ENCODE data around the gene GAREM2.

Gene GAREM2

DNA sequence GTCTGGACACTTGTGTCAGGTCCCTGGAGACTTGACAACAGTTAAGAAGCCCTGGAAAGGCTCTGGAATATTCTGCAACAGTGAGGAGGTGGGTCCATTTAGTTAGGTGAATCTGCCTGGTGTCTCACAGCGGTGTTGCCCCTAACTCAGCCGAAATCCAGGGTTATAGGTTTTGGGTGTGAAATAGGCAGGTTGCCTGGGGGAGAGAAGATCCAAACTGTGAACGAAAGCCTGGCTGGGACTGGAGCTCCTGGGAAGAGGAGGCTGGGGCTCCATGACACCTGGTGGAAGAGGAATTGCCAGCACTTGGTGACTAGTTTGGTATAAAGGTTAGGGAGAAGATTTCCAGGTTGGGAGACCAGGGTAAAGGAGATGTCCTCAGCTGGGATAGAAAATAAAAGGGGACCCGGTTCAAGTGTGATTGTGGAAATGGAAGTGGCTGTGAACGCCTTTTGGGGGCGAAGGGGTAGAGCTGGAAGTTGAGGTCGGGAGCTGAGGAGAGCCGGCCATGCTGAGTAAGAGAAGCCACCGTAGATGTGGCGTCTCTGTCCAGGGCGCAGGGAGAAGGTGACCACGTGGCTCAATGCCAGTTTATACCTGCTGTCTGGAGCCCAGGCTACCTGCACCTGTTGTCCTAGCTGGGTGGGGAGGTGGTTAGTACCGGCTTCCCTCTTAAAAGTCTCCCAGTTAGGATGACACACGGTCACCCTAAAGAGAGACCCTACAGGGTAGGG is 3.0 kb upstream of the GAREM2 start:
- no peak for DNase-seq (ENCODE audit: low spot score)

DNA sequence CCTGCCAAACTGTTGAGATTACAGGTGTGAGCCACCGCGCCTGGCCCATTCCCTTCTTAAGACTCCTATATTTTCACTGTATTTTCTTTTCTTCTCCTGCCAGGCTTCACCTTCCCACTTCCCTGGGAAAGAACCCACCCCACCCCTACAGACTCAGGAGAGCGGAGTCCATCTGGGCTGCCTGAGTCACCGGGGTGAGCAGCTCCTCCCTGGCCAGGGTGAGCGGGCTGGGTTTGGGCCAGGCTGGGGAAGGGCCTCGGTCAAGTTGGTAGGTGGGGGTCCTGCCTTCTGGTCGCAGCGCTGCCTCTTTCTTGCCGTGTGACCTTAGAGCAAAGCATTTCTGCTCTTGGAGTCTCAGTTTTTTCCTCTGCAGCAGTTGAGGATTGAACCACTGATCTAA is 2.1 kb upstream of the GAREM2 start:
- DNase-seq (ENCODE audit: low spot score) = no peak

DNA sequence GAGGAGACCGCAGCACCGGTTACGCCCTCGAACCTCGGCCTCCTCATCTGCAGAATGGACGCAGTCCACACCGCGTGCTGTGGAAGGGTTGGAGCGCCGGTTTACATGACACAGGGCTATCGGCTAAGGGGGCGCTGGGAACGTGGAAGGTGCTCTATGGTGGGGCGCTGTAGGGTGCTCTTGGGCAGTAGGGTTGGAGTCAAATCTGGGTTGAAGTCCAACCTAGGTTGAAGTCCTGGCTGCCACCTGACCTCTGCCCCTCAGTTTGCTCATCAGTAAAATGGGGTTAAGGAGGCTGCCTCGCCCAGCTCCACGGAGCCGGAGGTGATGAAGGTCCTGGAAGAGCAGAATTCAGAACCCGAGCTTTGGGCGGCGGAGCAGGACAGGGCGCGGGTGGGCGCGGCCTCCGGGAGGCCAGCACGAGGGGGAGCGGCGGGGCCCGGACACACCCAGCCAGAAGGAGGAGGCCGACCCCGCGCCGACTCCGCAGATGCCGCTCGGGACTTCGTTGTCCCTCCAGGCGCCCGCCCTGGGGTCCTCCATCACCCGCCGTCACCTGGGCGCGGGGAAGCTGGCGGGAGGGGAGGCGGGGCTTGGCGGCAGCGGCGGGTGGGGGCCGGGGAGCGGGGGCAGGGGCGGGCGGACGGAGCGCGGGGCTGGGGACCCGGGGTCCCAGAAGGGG is 558 bp upstream of the GAREM2 start:
- no peak for DNase-seq (ENCODE audit: low spot score)

DNA sequence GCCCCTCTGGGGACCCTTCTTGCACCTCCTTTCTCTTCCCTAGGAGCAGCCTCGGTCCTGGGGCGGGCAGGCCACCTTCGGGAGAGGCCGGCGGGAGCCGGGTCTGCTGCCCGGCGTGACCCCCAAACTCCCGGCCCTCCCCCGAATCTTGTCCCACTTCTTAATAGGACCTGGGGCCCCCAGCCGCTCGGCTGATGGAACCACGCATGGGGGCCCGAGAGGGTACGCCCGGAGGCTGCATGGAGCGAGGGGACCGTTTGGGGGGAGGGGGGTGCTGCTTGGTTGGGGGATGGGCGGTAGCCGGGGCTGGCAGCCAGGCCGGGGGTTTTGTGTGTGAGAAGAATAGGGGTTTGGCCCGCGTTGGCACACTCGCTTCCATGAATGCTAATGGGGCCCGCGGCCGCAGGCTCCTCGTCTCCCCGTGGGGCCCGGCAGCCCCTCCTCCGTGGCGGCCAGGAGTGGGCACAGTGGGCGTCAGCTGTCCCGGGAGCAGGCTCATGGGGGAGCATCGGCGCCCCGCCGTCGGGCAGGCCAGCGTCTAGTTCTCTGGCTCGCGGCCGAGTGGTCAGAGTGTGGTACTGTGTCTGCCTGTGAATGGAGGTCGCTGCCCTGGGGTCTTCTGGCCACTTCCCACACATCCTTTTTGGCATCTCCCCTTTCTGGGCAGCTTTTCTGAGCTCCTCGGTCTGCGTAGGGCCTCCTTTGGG is 1.0 kb downstream of the GAREM2 start:
- no peak for DNase-seq (ENCODE audit: low spot score)

DNA sequence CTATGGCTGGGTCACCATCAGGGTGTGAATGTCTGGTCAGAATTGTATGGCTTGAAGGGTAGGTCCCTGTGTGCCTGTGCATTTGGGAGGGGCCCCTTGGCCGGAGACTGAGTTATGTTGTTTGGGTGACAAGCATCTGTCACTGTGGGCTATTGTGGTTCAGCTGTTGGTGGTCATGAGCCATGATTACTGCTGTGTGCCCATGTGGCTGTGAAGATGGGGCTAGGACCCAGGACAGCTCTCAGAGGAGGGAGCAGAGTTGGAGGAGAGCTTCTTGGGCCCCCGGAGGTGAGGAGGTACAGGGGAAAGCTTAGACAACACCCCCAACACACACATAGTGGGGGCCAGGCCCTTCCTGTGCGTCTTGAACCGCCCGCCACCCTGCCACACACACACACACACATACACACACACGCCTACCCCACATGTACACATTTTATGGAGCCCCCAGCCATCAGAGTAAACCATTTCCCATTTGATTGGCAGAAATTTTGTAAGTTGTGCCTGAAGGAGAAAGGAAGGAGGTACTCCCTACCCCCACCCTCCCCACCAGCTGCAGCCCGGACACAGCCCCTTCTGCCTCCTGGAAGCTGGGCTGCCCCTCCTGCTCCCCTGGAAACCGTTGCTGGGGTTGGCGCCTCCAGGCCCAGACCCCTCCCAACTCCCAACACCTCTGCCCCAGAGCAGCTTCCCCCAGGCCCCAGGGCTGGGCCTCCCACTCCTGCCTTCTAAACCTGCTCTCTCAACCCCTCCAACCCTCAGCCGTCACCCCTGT is 2.0 kb downstream of the GAREM2 start:
- no peak for DNase-seq (ENCODE audit: low spot score)

DNA sequence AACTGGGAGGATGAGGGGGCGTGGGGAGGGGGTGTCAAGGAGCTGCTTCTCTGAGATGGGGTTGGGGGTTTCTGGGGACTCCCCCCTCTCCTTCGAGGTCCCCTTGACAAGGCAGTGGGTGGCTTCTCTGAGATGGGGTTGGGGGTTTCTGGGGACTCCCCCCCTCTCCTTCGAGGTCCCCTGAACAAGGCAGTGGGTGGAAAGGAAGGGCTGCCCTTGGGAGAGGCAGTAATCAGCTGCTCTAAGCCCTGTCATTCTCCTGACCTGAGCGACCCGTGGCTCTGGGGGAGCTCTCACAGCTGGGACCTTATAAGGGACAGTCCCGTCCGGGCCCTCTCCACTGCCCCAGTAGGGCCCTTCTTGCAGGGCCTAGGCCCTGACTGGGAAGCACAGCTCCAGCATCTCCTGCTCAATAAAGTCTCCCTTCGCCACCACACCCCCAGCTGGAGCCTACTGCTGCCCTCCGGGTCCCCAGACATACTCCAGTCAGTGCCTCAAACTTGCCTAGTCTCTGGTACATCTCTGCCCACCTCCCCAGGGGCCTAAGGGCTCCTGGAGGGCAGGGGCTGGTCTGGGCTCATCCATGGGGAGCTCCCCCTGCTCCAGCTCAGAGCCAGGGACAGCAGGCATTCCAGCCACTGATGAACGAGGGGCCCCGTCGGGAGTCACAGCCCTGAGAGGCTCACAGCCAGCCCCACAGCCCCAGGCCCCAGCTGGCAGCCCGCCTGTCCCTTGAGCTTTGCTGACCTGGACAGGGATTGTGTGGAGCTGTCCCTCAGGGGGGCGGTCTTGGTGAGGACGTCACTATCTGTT is 2.8 kb downstream of the GAREM2 start:
- DNase-seq (ENCODE audit: low spot score) = no peak

DNA sequence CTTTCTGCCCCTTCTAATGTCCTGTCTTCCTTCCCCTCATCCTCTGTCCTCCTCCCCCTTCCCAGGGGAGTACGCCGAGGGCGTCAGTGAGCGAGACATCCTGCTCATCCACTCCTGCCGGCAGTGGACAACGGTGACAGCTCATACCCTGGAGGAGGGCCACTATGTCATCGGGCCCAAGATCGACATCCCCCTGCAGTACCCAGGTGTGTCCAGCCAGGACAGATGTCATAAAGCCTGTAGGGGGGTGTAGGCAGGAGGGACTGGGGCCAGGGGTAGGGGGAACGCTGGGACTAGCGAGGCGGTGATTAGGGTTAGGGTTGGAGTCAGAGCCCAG is 3.4 kb downstream of the GAREM2 start:
- no peak for DNase-seq (ENCODE audit: low spot score)

DNA sequence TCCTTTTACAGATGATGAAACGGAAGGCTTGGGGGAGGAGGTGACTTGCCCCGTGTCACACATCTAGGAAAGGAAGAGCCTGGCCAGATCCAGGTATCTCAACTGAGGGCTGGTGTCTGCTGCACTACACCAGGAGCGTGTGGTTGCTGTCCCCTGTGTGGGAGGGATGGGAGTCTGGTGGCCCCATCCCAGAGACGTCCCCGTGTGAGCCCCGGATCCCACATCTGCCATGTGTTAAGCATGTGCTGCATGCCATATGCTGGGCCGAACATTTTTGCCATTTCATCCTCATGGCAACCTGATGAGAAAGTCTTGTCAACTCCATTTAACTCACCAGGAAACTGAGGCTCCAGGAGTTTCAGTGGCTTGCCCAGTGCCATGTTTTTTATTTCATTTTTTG is 4.2 kb downstream of the GAREM2 start:
- no peak for DNase-seq (ENCODE audit: low spot score)

DNA sequence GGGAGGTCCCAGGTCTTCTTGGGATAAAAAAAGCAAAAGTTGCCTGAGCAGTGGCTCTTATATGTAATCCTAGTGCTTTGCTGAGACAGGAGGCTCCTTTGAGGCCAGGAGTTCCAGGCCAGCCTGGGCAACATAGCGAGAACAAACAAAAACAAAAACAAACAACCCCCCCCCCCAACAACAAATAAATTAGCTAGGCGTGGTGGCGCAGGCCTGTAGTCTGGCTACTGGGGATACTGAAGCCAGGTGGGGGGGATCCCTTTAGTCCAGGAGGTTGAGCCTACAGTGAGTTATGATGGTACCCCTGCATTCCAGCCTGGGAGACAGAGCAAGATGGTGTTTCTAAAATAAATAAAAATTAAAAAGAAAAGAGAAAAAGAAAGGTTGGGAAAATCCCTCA is 5.4 kb downstream of the GAREM2 start:
- no peak for DNase-seq (ENCODE audit: low spot score)

DNA sequence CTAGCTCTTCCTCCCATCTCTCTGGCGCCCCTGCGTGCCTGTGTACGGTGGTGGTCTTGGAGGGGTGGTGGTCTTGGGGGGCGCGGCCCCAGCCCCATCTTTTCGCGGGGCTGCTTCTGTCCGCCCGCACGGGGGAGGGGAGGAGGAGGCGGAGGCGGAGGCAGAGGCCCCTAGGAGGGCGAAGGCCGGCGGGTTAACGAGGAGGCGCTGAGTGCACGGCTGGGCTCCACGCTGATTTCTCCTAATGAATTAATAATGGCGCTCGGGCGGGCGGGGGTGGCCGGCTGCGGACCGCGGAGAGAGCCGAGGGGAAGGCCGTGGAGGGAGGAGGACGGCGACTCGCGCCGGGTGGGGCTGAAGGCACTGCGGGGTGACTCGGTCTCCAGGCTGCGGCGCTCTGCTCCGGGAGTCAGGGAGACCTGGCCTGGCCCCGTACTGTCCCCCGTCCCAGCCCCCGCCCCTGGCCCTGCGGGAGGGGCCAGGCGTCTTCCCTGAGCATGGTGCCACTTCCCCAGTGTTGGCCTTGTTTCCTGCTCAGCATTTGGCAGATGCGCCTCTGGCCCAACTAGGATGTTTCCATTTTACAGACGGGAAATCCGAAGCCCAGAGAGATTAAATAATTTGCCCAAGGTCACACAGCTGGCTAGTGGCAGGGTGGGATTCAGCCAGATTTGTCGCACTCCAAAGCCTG is 6.0 kb downstream of the GAREM2 start:
- peak; percentile 31 for DNase-seq (ENCODE audit: low spot score)

DNA sequence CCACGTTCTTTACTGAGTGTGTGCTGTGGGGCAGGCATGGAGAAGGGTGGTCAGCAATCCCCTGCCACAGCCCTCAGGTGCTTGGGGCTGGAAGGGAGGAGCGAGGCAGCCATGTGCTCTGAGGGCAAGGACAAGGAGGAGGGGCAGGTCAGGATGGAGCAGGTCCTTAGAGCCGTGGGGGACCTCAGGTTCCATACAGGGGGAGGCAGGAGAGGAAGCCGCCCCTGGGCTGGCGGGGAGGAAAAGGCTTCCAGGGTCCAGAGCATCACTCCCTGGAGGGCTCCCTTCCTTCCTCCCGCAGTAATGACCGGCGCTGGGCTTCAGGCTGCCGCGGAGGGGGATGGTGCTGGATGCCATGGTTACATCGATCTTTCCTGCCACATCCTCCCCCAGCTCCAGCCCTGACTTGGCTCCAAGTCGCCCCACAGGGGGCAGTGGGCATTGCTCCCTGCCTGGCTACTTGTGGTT is 6.6 kb downstream of the GAREM2 start:
- no peak for DNase-seq (ENCODE audit: low spot score)

DNA sequence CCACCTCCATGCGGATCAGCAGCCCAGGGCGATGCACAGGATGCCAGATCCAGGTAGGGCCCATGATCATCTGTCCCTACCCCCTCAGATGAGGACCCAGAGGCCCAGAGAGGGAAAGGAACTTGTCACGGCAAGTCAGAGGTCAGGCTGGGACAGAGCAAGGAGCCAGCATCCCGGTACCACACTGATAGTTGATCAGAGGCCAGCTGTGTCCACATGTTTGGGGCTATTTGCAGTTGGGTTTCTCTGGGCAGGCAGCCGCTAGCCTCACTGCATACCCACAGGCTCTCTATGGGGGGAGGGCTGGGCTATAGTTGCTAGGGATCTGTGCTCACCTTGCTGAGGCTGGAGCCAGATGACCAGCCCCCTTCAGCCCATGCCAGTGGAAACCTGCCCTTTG is 9.6 kb downstream of the GAREM2 start:
- no peak for DNase-seq (ENCODE audit: low spot score)

DNA sequence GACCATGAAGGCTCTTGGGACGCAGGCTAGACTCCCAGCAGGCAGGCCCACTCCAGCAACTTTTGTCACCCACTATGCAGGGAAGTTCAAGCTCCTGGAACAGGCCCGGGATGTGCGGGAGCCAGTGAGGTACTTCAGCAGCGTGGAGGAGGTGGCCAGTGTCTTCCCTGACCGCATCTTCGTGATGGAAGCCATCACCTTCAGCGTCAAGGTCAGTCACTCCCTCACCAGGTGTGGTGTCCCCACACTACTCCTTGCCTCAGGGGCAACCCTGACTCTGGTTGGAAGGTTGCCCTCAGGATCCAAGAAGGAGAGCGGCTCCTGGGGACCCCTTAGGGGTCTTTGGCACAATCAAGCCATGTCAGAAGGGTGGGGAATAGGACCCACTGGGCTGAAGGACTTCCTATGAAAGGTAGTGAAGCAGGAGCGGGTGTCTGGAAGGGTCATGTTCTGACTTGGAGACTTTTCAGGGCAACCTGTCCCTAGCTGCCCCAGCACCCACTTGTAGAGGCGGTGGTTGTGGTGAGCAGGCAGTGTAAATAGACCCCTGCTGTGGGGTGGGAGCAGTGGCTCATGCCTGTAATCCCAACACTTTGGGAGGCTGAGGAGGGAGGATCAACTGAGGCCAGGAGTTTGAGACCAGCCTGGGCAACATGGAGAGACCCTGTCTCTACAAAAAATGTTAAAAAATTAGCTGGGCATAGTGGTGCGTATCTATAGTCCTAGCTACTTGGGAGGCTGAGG is 10.2 kb downstream of the GAREM2 start:
- no peak for DNase-seq (ENCODE audit: low spot score)

DNA sequence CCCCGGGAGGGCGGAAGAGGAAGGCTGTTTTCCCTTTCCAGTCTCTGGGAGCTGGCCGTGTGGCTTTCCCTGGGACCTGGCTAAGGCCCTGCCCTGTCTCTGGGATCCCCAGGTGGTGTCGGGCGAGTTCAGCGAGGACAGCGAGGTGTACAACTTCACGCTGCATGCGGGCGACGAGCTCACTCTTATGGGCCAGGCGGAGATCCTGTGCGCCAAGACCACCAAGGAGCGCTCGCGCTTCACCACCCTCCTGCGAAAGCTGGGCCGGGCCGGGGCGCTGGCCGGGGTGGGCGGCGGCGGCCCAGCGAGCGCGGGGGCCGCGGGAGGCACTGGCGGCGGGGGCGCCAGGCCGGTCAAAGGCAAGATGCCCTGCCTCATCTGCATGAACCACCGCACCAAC is 11.2 kb downstream of the GAREM2 start:
- DNase-seq (ENCODE audit: low spot score) = no peak

DNA sequence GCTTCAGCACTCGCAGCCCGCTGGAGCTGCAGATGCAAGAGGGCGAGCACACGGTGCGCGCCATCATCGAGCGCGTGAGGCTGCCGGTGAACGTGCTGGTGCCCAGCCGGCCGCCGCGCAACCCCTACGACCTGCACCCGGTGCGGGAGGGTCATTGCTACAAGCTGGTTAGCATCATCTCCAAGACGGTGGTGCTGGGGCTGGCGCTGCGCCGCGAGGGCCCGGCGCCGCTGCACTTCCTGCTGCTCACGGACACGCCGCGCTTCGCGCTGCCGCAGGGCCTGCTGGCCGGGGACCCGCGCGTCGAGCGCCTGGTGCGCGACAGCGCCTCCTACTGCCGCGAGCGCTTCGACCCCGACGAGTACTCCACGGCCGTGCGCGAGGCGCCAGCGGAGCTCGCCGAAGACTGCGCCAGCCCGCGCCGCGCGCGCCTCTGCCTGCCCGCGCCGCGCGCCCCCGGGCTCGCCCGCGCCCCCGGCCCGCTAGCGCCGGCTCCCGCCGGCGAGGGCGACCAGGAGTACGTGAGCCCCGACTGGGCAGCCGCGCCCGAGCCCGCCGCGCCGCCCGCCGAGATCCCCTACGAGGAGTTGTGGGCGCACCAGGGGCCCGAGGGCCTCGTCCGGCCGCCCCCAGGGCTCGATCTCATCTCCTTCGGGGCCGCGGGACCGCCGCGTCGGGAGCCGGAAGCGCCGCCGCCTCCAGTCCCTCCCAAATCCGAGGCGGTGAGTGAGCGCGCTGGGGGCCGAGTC is 11.8 kb downstream of the GAREM2 start:
- DNase-seq (ENCODE audit: low spot score) = no peak

DNA sequence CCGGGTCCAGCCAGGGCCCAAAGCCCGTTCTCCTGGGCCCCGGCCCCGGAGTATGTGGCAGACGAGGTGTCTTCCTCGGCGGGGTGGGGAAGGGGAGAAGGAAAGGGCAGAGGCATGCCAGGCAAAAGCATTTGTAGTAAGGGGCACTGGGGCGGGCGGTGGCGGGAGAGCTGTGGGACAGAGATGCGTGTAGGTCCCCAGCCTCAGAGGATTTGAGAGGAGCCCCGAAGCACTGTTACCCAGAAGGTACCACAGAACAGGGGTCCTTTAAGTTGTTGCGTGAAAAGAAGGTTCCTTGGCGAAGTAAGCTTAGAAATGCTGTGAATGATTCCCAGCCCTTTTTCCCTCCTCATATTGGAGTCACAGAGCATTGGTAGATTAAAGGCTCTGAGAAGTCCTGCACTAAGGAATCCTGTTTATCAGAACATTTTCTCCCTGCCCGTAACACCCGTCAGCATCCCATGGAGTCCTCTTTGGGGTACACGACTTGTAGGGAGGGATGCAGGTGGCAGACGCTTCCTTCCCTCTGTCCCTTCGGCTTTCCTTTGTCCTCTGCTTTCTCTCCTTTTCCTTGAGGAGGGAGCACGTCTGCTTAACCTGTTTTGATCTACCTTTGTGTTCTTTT is 12.5 kb downstream of the GAREM2 start:
- DNase-seq (ENCODE audit: low spot score) = no peak

DNA sequence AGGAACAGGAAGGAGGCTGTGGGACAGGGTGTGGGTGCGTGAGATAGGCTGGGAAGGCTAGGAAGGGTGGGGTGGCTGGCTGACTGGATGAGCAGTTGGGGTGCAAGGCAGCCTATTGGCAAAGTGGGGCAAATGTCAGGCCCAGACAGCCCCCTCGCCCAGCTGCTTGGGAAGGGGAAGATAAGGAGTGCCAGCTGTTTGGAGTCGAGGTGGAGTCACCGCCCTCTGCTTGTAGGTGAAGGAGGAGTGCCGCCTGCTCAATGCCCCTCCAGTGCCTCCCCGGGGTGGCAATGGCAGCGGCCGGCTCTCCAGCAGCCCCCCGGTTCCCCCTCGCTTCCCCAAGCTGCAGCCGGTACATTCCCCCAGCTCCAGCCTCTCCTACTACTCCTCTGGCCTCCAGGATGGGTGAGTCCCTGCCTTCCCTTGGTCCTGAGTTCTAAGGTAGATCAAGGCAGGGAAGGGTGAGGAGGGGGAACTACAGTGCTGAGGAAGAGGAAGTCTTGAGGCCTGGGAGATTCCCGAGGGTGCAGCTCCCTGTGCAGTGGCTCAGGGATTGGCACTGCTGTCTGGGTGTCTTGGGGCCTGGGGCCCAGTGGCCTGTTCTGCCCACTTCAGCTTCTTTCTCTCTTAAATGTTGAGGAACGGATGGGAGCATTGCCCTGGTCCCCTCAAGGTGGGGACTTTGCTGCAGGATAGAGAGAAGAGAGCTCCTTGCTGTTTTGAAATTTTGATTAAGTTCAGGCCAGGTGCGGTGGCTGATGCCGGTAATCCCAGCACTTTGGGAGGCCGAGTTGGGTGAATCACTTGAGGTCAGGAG is 13.3 kb downstream of the GAREM2 start:
- no peak for DNase-seq (ENCODE audit: low spot score)

DNA sequence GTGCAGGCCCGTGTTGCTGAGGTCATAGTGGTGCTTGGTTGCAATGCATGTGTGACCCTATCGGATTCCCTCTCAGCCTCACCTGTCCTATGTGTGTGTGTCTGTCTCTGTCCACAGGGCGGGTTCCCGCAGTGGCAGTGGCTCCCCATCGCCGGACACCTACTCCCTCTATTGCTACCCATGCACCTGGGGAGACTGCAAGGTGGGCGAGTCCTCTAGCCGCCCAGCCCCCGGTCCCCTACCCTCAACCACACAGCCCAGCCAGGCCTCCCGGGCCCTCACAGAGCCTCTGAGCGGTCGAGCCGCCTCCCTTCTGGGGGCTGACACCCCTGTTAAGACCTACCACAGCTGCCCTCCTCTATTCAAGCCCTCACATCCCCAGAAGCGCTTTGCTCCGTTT is 14.2 kb downstream of the GAREM2 start:
- DNase-seq (ENCODE audit: low spot score) = no peak
